ACC112 (cell line): ENCODE data around the gene ARHGAP10.
A peak's percentile ranks its signal among the peaks of the same experiment; 100 is the strongest.

ENCODE experiments used
- H2AFZ ChIP-seq: fragments of 200-600 bp; sonication (generic); one replicate; pipeline ENCODE4 v1.6.0; 2017; ENCODE audit warnings: antibody characterized with exemption, low read length; ENCODE audit not compliant: unreplicated experiment
- H3K27ac ChIP-seq: fragments of 200-600 bp; sonication (generic); 2 replicates; pipeline ENCODE4 v1.5.1; 2014; ENCODE audit warnings: low read depth, mild to moderate bottlenecking, antibody characterized with exemption, low read length, moderate library complexity
- H3K27me3 ChIP-seq: fragments of 200-600 bp; sonication (generic); 2 replicates; pipeline ENCODE4 v1.6.1; 2014; ENCODE audit warnings: mild to moderate bottlenecking, antibody characterized with exemption, low read length, moderate library complexity, mixed read lengths; ENCODE audit not compliant: insufficient read depth
- H3K36me3 ChIP-seq: fragments of 200-600 bp; sonication (generic); 2 replicates; pipeline ENCODE4 v1.6.1; 2016; ENCODE audit warnings: mild to moderate bottlenecking, antibody characterized with exemption, low read length, moderate library complexity, mixed read lengths; ENCODE audit not compliant: insufficient read depth
- H3K4me1 ChIP-seq: fragments of 200-600 bp; sonication (generic); one replicate; pipeline ENCODE4 v1.6.1; 2016; ENCODE audit warnings: low read length, mixed read lengths; ENCODE audit not compliant: insufficient read depth, unreplicated experiment, control insufficient read depth
- H3K4me3 ChIP-seq: fragments of 200-600 bp; sonication (generic); 2 replicates; pipeline ENCODE4 v1.5.1; 2014; ENCODE audit warnings: mild to moderate bottlenecking, low read depth, low read length
- H3K79me2 ChIP-seq: fragments of 200-600 bp; sonication (generic); one replicate; pipeline ENCODE4 v1.6.0; 2016; ENCODE audit warnings: low read length; ENCODE audit not compliant: control insufficient read depth, unreplicated experiment, insufficient read depth

The ARHGAP10 gene

GRCh38 chr4:147847751-147848590 lies 116.1 kb downstream of the ARHGAP10 start:
- H3K27me3 ChIP-seq = no peaks in the 10 kb centered on the region
- no peak overlapping the region for H3K4me3 ChIP-seq
- H2AFZ ChIP-seq = no peak overlapping the region
- H3K27ac ChIP-seq = no peak overlapping the region
- peaks cover 17% of the 10 kb centered on the region for H3K36me3 ChIP-seq
- H3K79me2 ChIP-seq = peaks cover 7% of the 10 kb centered on the region
- H3K4me1 ChIP-seq = peaks cover 2% of the 10 kb centered on the region

GRCh38 chr4:147848634-147849033 lies 116.7 kb downstream of the ARHGAP10 start:
- Histone ChIP-seq H3K27ac (no peak overlapping the region), H3K36me3 (peaks cover 17% of the 10 kb centered on the region), H3K4me1 (no peaks in the 10 kb centered on the region), H3K79me2 (peaks cover 6% of the 10 kb centered on the region), H3K4me3 (no peak overlapping the region), H2AFZ (no peak overlapping the region), H3K27me3 (no peaks in the 10 kb centered on the region)

- Histone ChIP-seq H3K27ac (no peak overlapping the region), H3K4me3 (no peak overlapping the region), H3K4me1 (no peaks in the 10 kb centered on the region), H3K27me3 (no peaks in the 10 kb centered on the region), H3K79me2 (no peaks in the 10 kb centered on the region), H2AFZ (no peak overlapping the region), H3K36me3 (peaks cover 17% of the 10 kb centered on the region)
These were observed 119.2 kb downstream of the ARHGAP10 start for GRCh38 chr4:147851135-147851534.

- no peak overlapping the region for H3K27ac ChIP-seq
- H3K4me3 ChIP-seq = no peak overlapping the region
- no peak overlapping the region for H2AFZ ChIP-seq
- no peaks in the 10 kb centered on the region for H3K27me3 ChIP-seq
- H3K79me2 ChIP-seq = no peaks in the 10 kb centered on the region
- H3K4me1 ChIP-seq = no peaks in the 10 kb centered on the region
- peaks cover 6% of the 10 kb centered on the region; the same call in 1 of the 2 replicates for H3K36me3 ChIP-seq
These were observed 121.8 kb downstream of the ARHGAP10 start for GRCh38 chr4:147853706-147854105.

- no peak overlapping the region for H2AFZ ChIP-seq
- peaks cover 4% of the 10 kb centered on the region; the same call in 1 of the 2 replicates for H3K36me3 ChIP-seq
- no peaks in the 10 kb centered on the region for H3K27me3 ChIP-seq
- H3K79me2 ChIP-seq = no peaks in the 10 kb centered on the region
- no peak overlapping the region for H3K4me3 ChIP-seq
- H3K4me1 ChIP-seq = no peaks in the 10 kb centered on the region
- H3K27ac ChIP-seq = no peak overlapping the region
These were observed 122.3 kb downstream of the ARHGAP10 start for GRCh38 chr4:147854154-147854553.

- Histone ChIP-seq H3K27ac (no peak overlapping the region), H3K4me1 (no peaks in the 10 kb centered on the region), H3K27me3 (no peaks in the 10 kb centered on the region), H3K36me3 (0 out of 2 replicates have a peak, but pooled peaks cover under 1% of the 10 kb centered on the region), H2AFZ (no peak overlapping the region), H3K4me3 (no peak overlapping the region), H3K79me2 (no peaks in the 10 kb centered on the region)
These were observed 123.7 kb downstream of the ARHGAP10 start for GRCh38 chr4:147855571-147856009.

GRCh38 chr4:147860960-147861359 lies 129.1 kb downstream of the ARHGAP10 start:
- Histone ChIP-seq H2AFZ (no peak overlapping the region), H3K27me3 (no peaks in the 10 kb centered on the region), H3K27ac (no peak overlapping the region), H3K4me3 (no peak overlapping the region), H3K79me2 (no peaks in the 10 kb centered on the region), H3K36me3 (peaks cover 4% of the 10 kb centered on the region; the same call in 1 of the 2 replicates), H3K4me1 (peaks cover 36% of the 10 kb centered on the region)

GRCh38 chr4:147862043-147862692 lies 130.3 kb downstream of the ARHGAP10 start:
- Histone ChIP-seq H3K27me3 (no peaks in the 10 kb centered on the region), H3K27ac (no peak overlapping the region), H3K4me1 (peaks cover 39% of the 10 kb centered on the region), H3K4me3 (no peak overlapping the region), H2AFZ (no peak overlapping the region), H3K79me2 (no peaks in the 10 kb centered on the region), H3K36me3 (peaks cover 4% of the 10 kb centered on the region; the same call in 1 of the 2 replicates)

- Histone ChIP-seq H2AFZ (no peak overlapping the region), H3K4me3 (peak overlapping the region; percentile 48), H3K36me3 (peaks cover 4% of the 10 kb centered on the region; the same call in 1 of the 2 replicates), H3K4me1 (peaks cover 39% of the 10 kb centered on the region), H3K79me2 (no peaks in the 10 kb centered on the region), H3K27ac (peak overlapping the region; percentile 63), H3K27me3 (no peaks in the 10 kb centered on the region)
These were observed 131.3 kb downstream of the ARHGAP10 start for GRCh38 chr4:147863111-147863747.

- H3K36me3 ChIP-seq = peaks cover 4% of the 10 kb centered on the region; the same call in 1 of the 2 replicates
- peak overlapping the region; percentile 63 for H3K27ac ChIP-seq
- no peaks in the 10 kb centered on the region for H3K27me3 ChIP-seq
- H3K4me3 ChIP-seq = peak overlapping the region; percentile 48
- H3K79me2 ChIP-seq = no peaks in the 10 kb centered on the region
- no peak overlapping the region for H2AFZ ChIP-seq
- H3K4me1 ChIP-seq = peaks cover 39% of the 10 kb centered on the region
These were observed 132.1 kb downstream of the ARHGAP10 start for GRCh38 chr4:147863808-147864472.
